ENCODE measurements around the gene ANKRD33B.

GRCh38 chr5:10562201-10563109 is 1.4 kb upstream of the ANKRD33B start:
- TF ChIP-seq POLR2A (IDR thresholded peaks at IDR 0.05) (no peak), POLR2AphosphoS5 (IDR thresholded peaks at IDR 0.05; ENCODE audit: insufficient read depth in 1 of 2, low read depth in 1 of 2) (no peak)

Measured in vagina (tissue), 2 donors.